Breast epithelium (tissue), 4 donors: ENCODE data around the gene FGF11. TPM values are rescaled to one million over a fixed set of nuclear protein-coding genes. Genes with fewer than 3 reads are reported as not detected.

Experiments
- DNase-seq, 2 donors: peaks; one replicate each; pipeline ENCODE4 v3.0.0-alpha.2; 2019; ENCODE audit warnings: low spot score in 2 of 2
- H3K27ac ChIP-seq, 2 donors: fragments of 200-600 bp; sonication (generic) in 1 of 2; one replicate each; pipeline ENCODE4 v1.5.1; 2016 to 2019; ENCODE audit warnings: mild to moderate bottlenecking in 1 of 2
- H3K27me3 ChIP-seq, 2 donors: fragments of 200-600 bp; sonication (generic) in 1 of 2; one replicate each; pipeline versions ENCODE4 v1.5.1 to v1.6.0; 2017 to 2019; ENCODE audit warnings: control low read depth in 1 of 2, mild to moderate bottlenecking in 1 of 2
- H3K36me3 ChIP-seq: fragments of 200-600 bp; one replicate; pipeline ENCODE4 v1.5.1; 2019
- H3K4me1 ChIP-seq, 2 donors: fragments of 200-600 bp; sonication (generic); one replicate each; pipeline ENCODE4 v1.5.1; 2016 to 2019; ENCODE audit warnings: control low read depth in 1 of 2
- H3K4me3 ChIP-seq, 3 donors: fragments of 200-600 bp; sonication (generic); 1 replicate in 2 of 3; 2 replicates in 1 of 3; pipeline ENCODE4 v1.5.1; 2016 to 2019; ENCODE audit warnings: mild to moderate bottlenecking in 3 of 3, moderate library complexity in 2 of 3
- H3K9me3 ChIP-seq, 2 donors: fragments of 200-600 bp; sonication (generic) in 1 of 2; one replicate each; pipeline ENCODE4 v1.5.1; 2016 to 2019; ENCODE audit warnings: control low read depth in 1 of 2
- CTCF ChIP-seq, 3 donors: fragments of 450-650 bp; IDR thresholded peaks; one replicate each; pipeline ENCODE4 v1.5.1; 2016 to 2017; ENCODE audit warnings: antibody characterized with exemption in 3 of 3, mild to moderate bottlenecking in 3 of 3, moderate library complexity in 3 of 3
- POLR2A ChIP-seq: fragments of 450-650 bp; IDR thresholded peaks from one replicate; pipeline ENCODE4 v1.6.1; 2016; ENCODE audit warnings: antibody characterized with exemption, mild to moderate bottlenecking, moderate library complexity
- POLR2AphosphoS5 ChIP-seq, 3 donors: sonication (generic); formaldehyde crosslinking; IDR thresholded peaks; one replicate each; pipeline ENCODE4 v1.6.1; 2017; ENCODE audit warnings: antibody characterized with exemption in 3 of 3
- intact Hi-C: fragments of 100-400 bp; cut with DNase I; formaldehyde crosslinking; loops from one replicate; pipeline ENCODE4 v1.15.1; 2023; ENCODE audit warnings: low total_unique reads
- total RNA-seq, 3 donors: library from RNA; depleted of rRNA; stranded (reverse); fragments of >200 nt; gene quantifications; one replicate each; pipeline ENCODE4 v1.1.0, GENCODE V29; 2016

The FGF11 gene
- total RNA-seq, 3 donors from 2014 or later: 2.1 to 2.9 (median 2.9) TPM

DNA sequence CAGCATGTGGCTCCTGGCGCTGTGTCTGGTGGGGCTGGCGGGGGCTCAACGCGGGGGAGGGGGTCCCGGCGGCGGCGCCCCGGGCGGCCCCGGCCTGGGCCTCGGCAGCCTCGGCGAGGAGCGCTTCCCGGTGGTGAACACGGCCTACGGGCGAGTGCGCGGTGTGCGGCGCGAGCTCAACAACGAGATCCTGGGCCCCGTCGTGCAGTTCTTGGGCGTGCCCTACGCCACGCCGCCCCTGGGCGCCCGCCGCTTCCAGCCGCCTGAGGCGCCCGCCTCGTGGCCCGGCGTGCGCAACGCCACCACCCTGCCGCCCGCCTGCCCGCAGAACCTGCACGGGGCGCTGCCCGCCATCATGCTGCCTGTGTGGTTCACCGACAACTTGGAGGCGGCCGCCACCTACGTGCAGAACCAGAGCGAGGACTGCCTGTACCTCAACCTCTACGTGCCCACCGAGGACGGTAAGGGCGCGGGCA is 31.0 kb upstream of the FGF11 start:
- Histone ChIP-seq H3K4me3 (no peak overlapping the region), H3K27me3 (no peaks in the 10 kb centered on the region), H3K27ac (no peak overlapping the region), H3K36me3 (no peaks in the 10 kb centered on the region), H3K9me3 (no peaks in the 10 kb centered on the region), H3K4me1 (peaks cover 0 to 4% of the 10 kb centered on the region in 2 donors)
- intact Hi-C loops: no loop called here
- no peak for TF ChIP-seq POLR2A
- DNase-seq: no peak

DNA sequence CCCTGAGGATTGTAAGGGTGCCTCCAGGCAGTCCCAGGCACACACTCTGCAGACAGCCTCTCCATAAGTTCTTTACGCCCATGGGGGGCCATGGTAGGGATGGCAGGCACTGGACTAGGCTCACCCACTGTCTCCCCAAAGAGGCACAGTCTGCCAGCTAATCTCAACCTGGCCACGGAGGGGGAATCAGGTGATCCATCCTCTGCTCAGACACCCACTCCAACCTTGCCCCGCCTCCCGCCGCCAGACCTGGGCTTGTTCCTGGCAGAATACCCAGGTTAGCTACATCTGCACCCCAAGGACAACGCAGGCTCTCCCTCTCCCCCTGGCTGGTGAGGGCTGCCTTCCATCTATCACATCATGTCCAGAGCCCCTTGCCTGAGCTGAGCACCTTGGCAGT is 30.4 kb upstream of the FGF11 start:
- DNase-seq: no peak
- intact Hi-C loops: no loop called here
- Histone ChIP-seq H3K36me3 (no peaks in the 10 kb centered on the region), H3K27ac (no peak overlapping the region), H3K9me3 (no peaks in the 10 kb centered on the region), H3K4me3 (no peak overlapping the region), H3K4me1 (peaks cover 0 to 4% of the 10 kb centered on the region in 2 donors), H3K27me3 (no peaks in the 10 kb centered on the region)
- TF ChIP-seq POLR2A (no peak), POLR2AphosphoS5 (IDR thresholded peaks at IDR 0.05) (no peak)

DNA sequence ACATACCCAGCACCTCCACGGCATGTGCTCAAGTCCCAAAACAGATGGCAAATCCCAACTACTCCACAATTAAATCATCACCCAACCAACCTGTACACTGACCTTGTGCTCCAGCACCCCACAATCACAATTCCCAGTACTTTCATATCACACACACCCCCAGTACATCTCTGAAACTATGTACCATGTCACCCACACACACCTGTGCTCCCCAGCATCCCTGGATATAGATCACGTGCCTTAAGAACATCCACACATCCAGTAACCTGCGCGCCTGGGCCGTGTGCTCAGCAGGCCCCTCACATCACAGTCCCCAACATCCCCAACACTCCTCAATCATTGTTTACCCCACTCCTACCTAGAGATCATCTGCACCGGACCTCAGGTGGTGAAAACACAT is 29.6 kb upstream of the FGF11 start:
- Histone ChIP-seq H3K4me3 (no peak overlapping the region), H3K27me3 (no peaks in the 10 kb centered on the region), H3K36me3 (no peaks in the 10 kb centered on the region), H3K9me3 (no peaks in the 10 kb centered on the region), H3K4me1 (peaks cover 0 to 4% of the 10 kb centered on the region in 2 donors), H3K27ac (no peak overlapping the region)
- TF ChIP-seq CTCF (IDR thresholded peaks at IDR 0.05) (no peak), POLR2A (no peak), POLR2AphosphoS5 (IDR thresholded peaks at IDR 0.05) (no peak)
- intact Hi-C loops: no loop called here
- no peak for DNase-seq

GRCh38 chr17:7410634-7411426 is 28.5 kb upstream of the FGF11 start:
- Histone ChIP-seq H3K27ac (no peak overlapping the region), H3K9me3 (no peaks in the 10 kb centered on the region), H3K36me3 (no peaks in the 10 kb centered on the region), H3K4me1 (peaks cover 0 to 4% of the 10 kb centered on the region in 2 donors), H3K4me3 (no peak overlapping the region), H3K27me3 (no peaks in the 10 kb centered on the region)
- no peak for TF ChIP-seq POLR2A
- TF ChIP-seq CTCF (IDR thresholded peaks at IDR 0.05): no peak
- no peak for TF ChIP-seq POLR2AphosphoS5 (IDR thresholded peaks at IDR 0.05)
- intact Hi-C loops: no loop called here
- DNase-seq: no peak

GRCh38 chr17:7411427-7411750 is 27.9 kb upstream of the FGF11 start:
- intact Hi-C loops: no loop called here

More at GRCh38 chr17:7411427-7411750, 27.9 kb upstream of the FGF11 start:
- Histone ChIP-seq H3K27me3 (no peaks in the 10 kb centered on the region), H3K36me3 (no peaks in the 10 kb centered on the region), H3K27ac (no peak overlapping the region), H3K4me3 (no peak overlapping the region), H3K4me1 (no peaks in the 10 kb centered on the region), H3K9me3 (no peaks in the 10 kb centered on the region)
- DNase-seq: no peak
- no peak for TF ChIP-seq POLR2AphosphoS5 (IDR thresholded peaks at IDR 0.05)
- TF ChIP-seq CTCF (IDR thresholded peaks at IDR 0.05): no peak
- no peak for TF ChIP-seq POLR2A
